GM13976 (cell line): ENCODE data around the gene BTBD16.

Experiments used
- DNase-seq: peaks from one replicate; pipeline ENCODE4 v3.0.0; 2012; ENCODE audit warnings: low spot score
- in situ Hi-C: fragments of 300-500 bp; cut with MboI; formaldehyde crosslinking; loops from one replicate; pipeline ENCODE4 v1.12.0; 2022; ENCODE audit warnings: low sequenced_read_pairs, mixed read lengths, inconsistent platforms; ENCODE audit not compliant: unreplicated experiment
- TF ChIP-seq, protein P1 (sequence below): IDR thresholded peaks from 2 replicates; pipeline ENCODE4 v1.5.1; 2012; ENCODE audit warnings: borderline replicate concordance, mild to moderate bottlenecking; ENCODE audit not compliant: insufficient read depth; ENCODE audit errors: extremely low read depth, missing control alignments, control extremely low read depth

Gene BTBD16

DNA sequence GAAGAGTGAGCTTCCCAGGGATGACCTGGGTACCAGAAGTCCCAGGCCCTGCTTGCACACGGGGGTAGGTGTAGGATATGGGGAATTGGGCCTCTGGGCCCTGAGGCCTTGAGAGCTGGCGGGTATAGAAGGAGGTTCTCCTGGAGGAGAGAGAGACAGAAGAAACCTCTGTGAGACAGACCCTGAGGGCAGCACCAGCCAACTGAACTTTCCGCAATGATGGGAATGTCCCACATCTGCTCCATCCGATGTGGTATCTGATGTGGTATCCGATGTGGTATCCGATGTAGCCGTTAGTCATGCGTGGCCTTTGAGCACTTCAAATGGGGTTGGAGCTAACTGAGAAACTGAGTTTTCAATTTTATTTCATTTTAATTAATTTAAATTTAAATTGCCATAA lies 72.8 kb downstream of the BTBD16 start:
- DNase-seq, result no peak
- TF ChIP-seq, protein P1, sequence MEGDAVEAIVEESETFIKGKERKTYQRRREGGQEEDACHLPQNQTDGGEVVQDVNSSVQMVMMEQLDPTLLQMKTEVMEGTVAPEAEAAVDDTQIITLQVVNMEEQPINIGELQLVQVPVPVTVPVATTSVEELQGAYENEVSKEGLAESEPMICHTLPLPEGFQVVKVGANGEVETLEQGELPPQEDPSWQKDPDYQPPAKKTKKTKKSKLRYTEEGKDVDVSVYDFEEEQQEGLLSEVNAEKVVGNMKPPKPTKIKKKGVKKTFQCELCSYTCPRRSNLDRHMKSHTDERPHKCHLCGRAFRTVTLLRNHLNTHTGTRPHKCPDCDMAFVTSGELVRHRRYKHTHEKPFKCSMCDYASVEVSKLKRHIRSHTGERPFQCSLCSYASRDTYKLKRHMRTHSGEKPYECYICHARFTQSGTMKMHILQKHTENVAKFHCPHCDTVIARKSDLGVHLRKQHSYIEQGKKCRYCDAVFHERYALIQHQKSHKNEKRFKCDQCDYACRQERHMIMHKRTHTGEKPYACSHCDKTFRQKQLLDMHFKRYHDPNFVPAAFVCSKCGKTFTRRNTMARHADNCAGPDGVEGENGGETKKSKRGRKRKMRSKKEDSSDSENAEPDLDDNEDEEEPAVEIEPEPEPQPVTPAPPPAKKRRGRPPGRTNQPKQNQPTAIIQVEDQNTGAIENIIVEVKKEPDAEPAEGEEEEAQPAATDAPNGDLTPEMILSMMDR, result no peak
- in situ Hi-C loops, result no loop called here

DNA sequence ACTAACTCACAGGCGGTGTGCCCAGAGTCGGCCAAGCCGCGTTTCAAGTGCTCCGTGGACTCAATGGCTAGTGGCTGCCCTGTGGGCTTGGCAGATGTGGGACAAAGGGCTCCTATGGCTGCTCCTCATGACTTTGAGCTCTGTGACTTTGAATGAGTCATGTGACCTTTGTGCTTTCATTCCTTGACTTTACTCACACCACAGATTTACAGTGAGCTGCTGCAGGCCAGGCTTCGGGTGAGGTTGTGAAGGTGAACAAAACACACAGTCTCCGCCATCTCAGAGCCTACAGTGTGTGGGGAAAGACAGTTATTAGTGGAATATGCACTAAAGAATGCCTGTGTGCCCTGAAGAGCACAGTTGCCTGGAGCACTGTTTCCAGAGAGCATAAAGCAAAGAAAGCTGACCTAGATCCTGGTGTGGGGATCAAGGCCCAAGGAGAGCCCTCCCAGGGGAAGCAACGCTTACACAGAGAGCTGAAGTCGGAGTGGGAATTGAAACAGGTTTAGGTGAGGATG lies 73.7 kb downstream of the BTBD16 start:
- TF ChIP-seq, protein P1, result no peak
- in situ Hi-C loops, result no loop called here
- DNase-seq, result no peak

DNA sequence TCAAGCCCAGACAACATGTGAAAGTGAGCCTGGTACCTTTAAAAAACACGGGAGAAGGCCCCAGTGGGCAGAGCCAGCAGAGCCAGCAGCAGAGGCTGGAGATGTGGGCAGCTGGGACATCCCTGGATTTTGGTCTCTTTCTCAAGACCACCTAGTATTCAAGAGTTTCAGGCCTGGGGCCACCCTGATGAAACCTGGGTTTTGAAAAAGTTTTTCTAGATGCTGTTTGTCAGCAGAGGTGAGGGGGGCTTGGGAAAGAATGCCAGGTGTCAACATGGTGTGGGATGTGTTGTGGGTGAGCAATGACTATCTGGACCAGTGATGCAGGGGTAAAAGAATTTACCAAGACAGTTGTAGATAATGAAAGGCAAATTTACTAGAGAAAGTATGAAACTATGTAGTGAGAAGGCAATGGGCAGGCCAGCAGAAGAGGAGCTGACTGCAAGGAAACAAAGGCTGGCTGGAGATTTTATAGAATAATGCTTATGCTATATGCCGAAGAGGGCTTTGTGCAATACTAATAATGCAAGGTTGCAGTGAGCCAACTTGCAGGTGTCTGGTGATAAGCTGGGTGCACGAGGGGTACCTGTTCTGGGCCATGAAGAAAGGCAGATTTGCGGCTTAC lies 75.3 kb downstream of the BTBD16 start:
- in situ Hi-C loops, result no loop called here
- TF ChIP-seq, protein P1, result no peak
- DNase-seq, result no peak

DNA sequence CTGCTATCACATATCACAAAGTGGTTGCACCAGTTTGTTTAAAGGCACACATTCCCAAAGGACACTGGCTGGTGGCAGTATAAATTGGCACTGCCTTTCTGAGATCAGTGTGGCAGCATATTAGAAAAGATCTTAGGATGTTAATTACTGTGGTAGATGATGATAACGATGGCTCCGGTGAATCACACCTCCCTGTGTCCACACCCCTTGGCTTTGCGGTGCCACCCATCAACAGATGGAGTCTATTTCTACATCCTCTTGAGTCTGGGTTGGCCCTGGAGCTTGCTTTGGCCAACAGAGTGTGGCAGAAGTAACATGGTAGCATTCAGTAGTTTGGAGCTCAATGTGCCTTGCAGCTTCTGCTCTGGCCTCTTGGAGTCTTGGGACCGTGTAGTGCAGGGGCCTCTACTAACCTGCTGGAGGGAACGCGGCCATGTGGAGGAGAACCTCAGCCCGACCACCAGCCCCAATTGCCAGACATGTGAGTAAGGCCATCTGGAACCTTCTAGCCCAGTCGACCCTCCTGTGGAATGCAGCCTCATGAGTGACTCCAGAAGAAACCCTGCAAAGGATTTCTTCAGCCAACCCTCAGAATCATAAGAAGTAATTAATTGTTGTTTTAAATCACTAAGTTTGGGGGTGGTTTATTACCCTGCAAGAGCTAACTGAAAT lies 76.2 kb downstream of the BTBD16 start:
- no peak for DNase-seq
- TF ChIP-seq, protein P1, result no peak
- in situ Hi-C loops, result no loop called here

DNA sequence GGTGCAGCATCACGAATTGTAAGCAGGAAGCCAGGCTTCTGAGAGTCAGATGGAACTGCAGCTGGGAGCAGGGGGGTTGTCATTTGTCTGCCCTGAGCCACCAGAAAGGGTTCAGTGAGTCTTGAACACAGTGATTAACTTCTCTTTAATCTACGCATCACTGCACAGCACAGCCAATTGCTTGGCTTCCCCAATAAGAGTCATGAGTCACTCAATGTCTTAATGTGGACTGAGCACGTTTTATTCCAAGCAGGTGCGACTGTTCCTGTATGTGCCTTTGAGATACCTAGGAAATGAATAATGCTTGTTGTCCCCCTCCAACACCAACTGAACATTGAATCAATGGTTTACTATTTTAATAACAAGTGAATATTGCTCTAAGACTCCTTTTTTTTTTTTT lies 77.4 kb downstream of the BTBD16 start:
- in situ Hi-C loops, result no loop called here
- no peak for DNase-seq
- TF ChIP-seq, protein P1, result no peak

DNA sequence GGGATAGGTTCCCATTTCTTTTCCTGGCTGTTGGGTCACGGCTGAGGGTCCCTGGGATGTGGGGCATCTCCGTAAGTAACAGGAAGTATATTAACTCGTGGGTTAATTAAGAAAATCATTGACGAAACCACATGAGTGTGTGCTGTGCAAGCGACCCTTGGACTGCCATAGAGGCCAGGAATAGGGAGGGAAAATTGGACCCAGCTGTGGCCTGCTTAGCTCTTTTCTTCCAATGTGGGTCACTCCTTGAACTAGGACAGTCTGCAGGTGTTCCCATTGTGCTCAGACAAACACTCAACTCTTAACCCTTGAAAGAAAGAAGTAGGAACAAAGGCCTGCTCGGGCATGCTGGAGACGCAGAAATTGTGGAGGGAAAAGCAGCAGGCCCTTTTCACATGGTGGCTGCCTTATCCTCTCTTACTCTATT lies 77.9 kb downstream of the BTBD16 start:
- in situ Hi-C loops, result no loop called here
- no peak for DNase-seq
- TF ChIP-seq, protein P1, result no peak
